HG03175 (cell line): ENCODE measurements around the gene CPED1.
"Not testable (repeated sequence)": the region's sequence is repeated elsewhere in the genome, so short reads cannot be mapped to it uniquely, and the experiment has no call there.

ENCODE experiments used
- ATAC-seq: cut with Tn5 transposase; IDR thresholded peaks from one replicate; pipeline ENCODE4 v1.9.1; 2021; ENCODE audit warnings: mild to moderate bottlenecking, moderate library complexity; ENCODE audit not compliant: unreplicated experiment

The CPED1 gene

GRCh38 chr7:120981117-120981516 lies 7.4 kb upstream of the CPED1 start:
- ATAC-seq, result no peak

GRCh38 chr7:120981888-120982615 lies 6.5 kb upstream of the CPED1 start:
- ATAC-seq, result no peak

GRCh38 chr7:120983592-120983991 lies 4.9 kb upstream of the CPED1 start:
- ATAC-seq, result not testable (repeated sequence)

GRCh38 chr7:120984406-120984805 lies 4.1 kb upstream of the CPED1 start:
- ATAC-seq, result no peak

GRCh38 chr7:120985130-120985758 lies 3.3 kb upstream of the CPED1 start:
- no peak for ATAC-seq

- ATAC-seq, result no peak
These were observed 2.7 kb upstream of the CPED1 start for GRCh38 chr7:120985839-120986238.

GRCh38 chr7:120986650-120987049 lies 1.9 kb upstream of the CPED1 start:
- no peak for ATAC-seq

- no peak for ATAC-seq
These were observed 1.2 kb upstream of the CPED1 start for GRCh38 chr7:120987280-120987679.

- peak; percentile 94 for ATAC-seq
These were observed 574 bp upstream of the CPED1 start for GRCh38 chr7:120987683-120988590.

GRCh38 chr7:120989257-120990220 lies 1.0 kb downstream of the CPED1 start:
- ATAC-seq, result no peak

- ATAC-seq, result peak; percentile 12
These were observed 2.1 kb downstream of the CPED1 start for GRCh38 chr7:120990468-120991118.

GRCh38 chr7:120991161-120991560 lies 2.6 kb downstream of the CPED1 start:
- peak; percentile 32 for ATAC-seq

- no peak for ATAC-seq
These were observed 3.1 kb downstream of the CPED1 start for GRCh38 chr7:120991581-120991980.

- ATAC-seq, result no peak
These were observed 3.9 kb downstream of the CPED1 start for GRCh38 chr7:120992272-120992964.

GRCh38 chr7:120992965-120993494 lies 4.5 kb downstream of the CPED1 start:
- ATAC-seq, result no peak

GRCh38 chr7:120993553-120994191 lies 5.2 kb downstream of the CPED1 start:
- no peak for ATAC-seq

GRCh38 chr7:120994512-120995410 lies 6.2 kb downstream of the CPED1 start:
- no peak for ATAC-seq

GRCh38 chr7:120995654-120996053 lies 7.1 kb downstream of the CPED1 start:
- no peak for ATAC-seq
